MM.1S (cell line): ENCODE data around the gene FHIT.

Experiments
- DNase-seq: peaks from one replicate; pipeline ENCODE4 v3.0.0-alpha.2; 2015
- H2AFZ ChIP-seq: fragments of 300-600 bp; sonication (generic); 2 replicates; pipeline ENCODE4 v1.6.0; 2016; ENCODE audit warnings: antibody characterized with exemption, low read length
- H3F3A ChIP-seq: fragments of 300-600 bp; sonication (generic); 2 replicates; pipeline ENCODE4 v1.6.1; 2016; ENCODE audit warnings: mild to moderate bottlenecking, antibody characterized with exemption, low read length, moderate library complexity, mixed read lengths; ENCODE audit not compliant: insufficient read depth
- H3K27ac ChIP-seq: fragments of 300-600 bp; sonication (generic); 2 replicates; pipeline ENCODE4 v1.5.1; 2016; ENCODE audit warnings: mild to moderate bottlenecking, low read length
- H3K27me3 ChIP-seq: fragments of 300-600 bp; sonication (generic); replicated peaks from 2 replicates; pipeline ENCODE4 v1.6.0; 2016; ENCODE audit warnings: low read length; ENCODE audit not compliant: insufficient read depth
- H3K36me3 ChIP-seq: fragments of 300-600 bp; sonication (generic); replicated peaks from 2 replicates; pipeline ENCODE4 v1.6.1; 2016; ENCODE audit warnings: mild to moderate bottlenecking, low read length, mixed read lengths; ENCODE audit not compliant: insufficient read depth
- H3K4me1 ChIP-seq: fragments of 300-600 bp; sonication (generic); 2 replicates; pipeline ENCODE4 v1.6.1; 2016; ENCODE audit warnings: low read length, mixed read lengths
- H3K4me2 ChIP-seq: fragments of 300-600 bp; sonication (generic); 2 replicates; pipeline ENCODE4 v1.6.0; 2016; ENCODE audit warnings: low read depth, low read length
- H3K4me3 ChIP-seq: fragments of 300-600 bp; sonication (generic); 2 replicates; pipeline ENCODE4 v1.5.1; 2016; ENCODE audit warnings: low read length, mixed read lengths
- H3K79me2 ChIP-seq: fragments of 300-600 bp; sonication (generic); 2 replicates; pipeline ENCODE4 v1.6.1; 2016; ENCODE audit warnings: mixed run types, low read length, mixed read lengths
- H3K9ac ChIP-seq: fragments of 300-600 bp; sonication (generic); 2 replicates; pipeline ENCODE4 v1.6.1; 2016; ENCODE audit warnings: low read length, mixed read lengths
- H3K9me2 ChIP-seq: fragments of 300-600 bp; sonication (generic); replicated peaks from 2 replicates; pipeline ENCODE4 v1.6.1; 2016; ENCODE audit warnings: mild to moderate bottlenecking, low read length, mixed read lengths; ENCODE audit not compliant: insufficient read depth
- H3K9me3 ChIP-seq: fragments of 300-600 bp; sonication (generic); replicated peaks from 2 replicates; pipeline ENCODE4 v1.6.1; 2016; ENCODE audit warnings: mild to moderate bottlenecking, low read length, mixed read lengths; ENCODE audit not compliant: insufficient read depth
- H4K20me1 ChIP-seq: fragments of 300-600 bp; sonication (generic); 2 replicates; pipeline ENCODE4 v1.6.1; 2016; ENCODE audit warnings: mild to moderate bottlenecking, low read length, moderate library complexity, mixed read lengths; ENCODE audit not compliant: insufficient read depth
- EZH2 ChIP-seq: fragments of 300-600 bp; sonication (generic); optimal IDR thresholded peaks from 2 replicates; pipeline ENCODE3; 2017; ENCODE audit warnings: low read depth, mild to moderate bottlenecking, antibody characterized with exemption, low read length, mixed read lengths
- EZH2phosphoT487 ChIP-seq: fragments of 300-600 bp; sonication (generic); IDR thresholded peaks from 2 replicates; pipeline ENCODE4 v1.6.1; 2018; ENCODE audit warnings: antibody characterized with exemption, low read length
- TF ChIP-seq, protein P1 (sequence below): fragments of 300-600 bp; sonication (generic); IDR thresholded peaks from 2 replicates; pipeline ENCODE4 v1.5.1; 2016; ENCODE audit warnings: antibody characterized with exemption, low read length, mixed read lengths

Gene FHIT

DNA sequence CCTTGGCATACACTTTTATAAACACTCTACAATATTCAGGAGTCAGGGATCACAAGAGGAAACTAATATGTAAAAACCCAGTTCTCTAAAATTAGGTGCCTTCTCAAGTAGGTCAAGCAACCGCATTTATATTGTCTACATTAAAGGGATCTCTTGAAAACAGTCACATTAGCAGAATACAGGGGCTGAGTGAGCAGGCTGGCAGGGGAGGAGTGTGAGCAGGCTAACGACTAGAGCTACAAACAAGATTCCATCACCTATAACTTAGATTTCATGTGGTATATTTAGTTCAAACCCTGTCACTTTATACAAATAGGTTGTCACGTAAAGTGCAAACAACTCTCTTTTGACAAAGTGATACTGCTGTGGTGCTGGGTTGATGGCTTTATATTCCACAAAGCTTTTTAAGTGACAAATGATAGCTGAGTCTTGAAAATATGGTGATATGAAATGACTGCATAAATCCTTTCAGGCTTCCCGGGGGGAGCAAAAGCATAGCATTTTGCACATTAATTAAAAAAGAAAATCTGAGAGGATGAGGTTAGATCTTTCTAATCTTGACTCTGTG lies 937.9 kb downstream of the FHIT start:
- no peaks in the 10 kb centered on the region for H3K27me3 ChIP-seq
- H3K27ac ChIP-seq = no peak overlapping the region
- H4K20me1 ChIP-seq = no peaks in the 10 kb centered on the region
- no peaks in the 10 kb centered on the region for H3K79me2 ChIP-seq
- H3F3A ChIP-seq = no peaks in the 10 kb centered on the region
- H2AFZ ChIP-seq = no peak overlapping the region
- no peaks in the 10 kb centered on the region for H3K36me3 ChIP-seq
- H3K4me2 ChIP-seq = no peak overlapping the region
- H3K9me2 ChIP-seq = no peaks in the 10 kb centered on the region
- no peak for DNase-seq
- TF ChIP-seq, protein P1, sequence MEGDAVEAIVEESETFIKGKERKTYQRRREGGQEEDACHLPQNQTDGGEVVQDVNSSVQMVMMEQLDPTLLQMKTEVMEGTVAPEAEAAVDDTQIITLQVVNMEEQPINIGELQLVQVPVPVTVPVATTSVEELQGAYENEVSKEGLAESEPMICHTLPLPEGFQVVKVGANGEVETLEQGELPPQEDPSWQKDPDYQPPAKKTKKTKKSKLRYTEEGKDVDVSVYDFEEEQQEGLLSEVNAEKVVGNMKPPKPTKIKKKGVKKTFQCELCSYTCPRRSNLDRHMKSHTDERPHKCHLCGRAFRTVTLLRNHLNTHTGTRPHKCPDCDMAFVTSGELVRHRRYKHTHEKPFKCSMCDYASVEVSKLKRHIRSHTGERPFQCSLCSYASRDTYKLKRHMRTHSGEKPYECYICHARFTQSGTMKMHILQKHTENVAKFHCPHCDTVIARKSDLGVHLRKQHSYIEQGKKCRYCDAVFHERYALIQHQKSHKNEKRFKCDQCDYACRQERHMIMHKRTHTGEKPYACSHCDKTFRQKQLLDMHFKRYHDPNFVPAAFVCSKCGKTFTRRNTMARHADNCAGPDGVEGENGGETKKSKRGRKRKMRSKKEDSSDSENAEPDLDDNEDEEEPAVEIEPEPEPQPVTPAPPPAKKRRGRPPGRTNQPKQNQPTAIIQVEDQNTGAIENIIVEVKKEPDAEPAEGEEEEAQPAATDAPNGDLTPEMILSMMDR = no peak
- TF ChIP-seq EZH2 (no peak), EZH2phosphoT487 (no peak)
- H3K9me3 ChIP-seq = no peaks in the 10 kb centered on the region
- no peak overlapping the region for H3K9ac ChIP-seq
- H3K4me3 ChIP-seq = no peak overlapping the region
- H3K4me1 ChIP-seq = no peaks in the 10 kb centered on the region

DNA sequence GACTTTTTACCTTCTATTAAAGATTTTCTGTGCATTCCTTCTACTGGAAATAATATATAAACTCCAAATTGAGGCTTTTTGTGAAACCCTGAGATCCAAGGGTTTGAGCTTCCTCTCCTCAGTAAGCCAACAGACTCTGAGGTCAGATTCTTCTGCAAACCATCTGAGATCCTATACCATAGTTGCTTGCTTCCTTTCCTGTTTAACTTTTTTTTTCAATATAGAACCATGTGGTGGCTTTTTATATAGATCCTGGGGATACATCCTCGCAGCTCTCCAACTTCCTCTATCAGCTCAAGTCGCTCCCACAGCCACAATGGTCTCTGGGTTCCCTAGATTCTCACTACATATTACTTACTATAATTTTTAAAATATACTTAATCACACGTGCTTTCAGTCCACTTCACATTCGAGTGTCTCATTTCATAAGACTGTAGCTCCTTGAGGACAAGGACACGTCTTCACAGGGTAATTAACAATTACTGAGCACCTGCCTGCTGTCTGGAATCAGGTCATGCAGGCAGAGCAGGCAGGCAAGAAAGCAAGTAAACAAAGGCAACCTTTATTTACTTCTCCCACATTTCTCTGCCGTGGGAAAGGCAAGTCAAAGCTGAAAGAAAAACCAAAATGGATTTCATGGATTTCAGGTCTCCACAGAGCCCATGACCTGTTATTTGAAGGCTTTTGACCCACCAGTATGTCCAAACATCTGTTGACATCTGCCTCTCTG lies 941.5 kb downstream of the FHIT start:
- Histone ChIP-seq H3K27ac (no peak overlapping the region), H3K9ac (no peak overlapping the region), H2AFZ (no peak overlapping the region)

GRCh38 chr3:60308808-60309207 lies 942.4 kb downstream of the FHIT start:
- Histone ChIP-seq H3K27ac (no peak overlapping the region), H3K4me2 (no peak overlapping the region), H4K20me1 (no peaks in the 10 kb centered on the region), H3K27me3 (no peaks in the 10 kb centered on the region), H3K9ac (no peak overlapping the region), H3K9me2 (no peaks in the 10 kb centered on the region), H3K79me2 (no peaks in the 10 kb centered on the region), H3K4me3 (no peak overlapping the region), H3K4me1 (no peaks in the 10 kb centered on the region), H3F3A (no peaks in the 10 kb centered on the region), H2AFZ (no peak overlapping the region), H3K36me3 (no peaks in the 10 kb centered on the region), H3K9me3 (no peaks in the 10 kb centered on the region)
- TF ChIP-seq EZH2phosphoT487 (no peak), EZH2 (no peak)
- TF ChIP-seq, protein P1 = no peak
- DNase-seq = no peak

More for the DNA sequence above, 941.5 kb downstream of the FHIT start:
- Histone ChIP-seq H3K4me3 (no peak overlapping the region), H3K36me3 (no peaks in the 10 kb centered on the region), H3K9me2 (no peaks in the 10 kb centered on the region), H3K4me2 (no peak overlapping the region), H3K79me2 (no peaks in the 10 kb centered on the region), H3K9me3 (no peaks in the 10 kb centered on the region), H4K20me1 (no peaks in the 10 kb centered on the region), H3K27me3 (no peaks in the 10 kb centered on the region), H3K4me1 (no peaks in the 10 kb centered on the region), H3F3A (no peaks in the 10 kb centered on the region)
- TF ChIP-seq, protein P1 = no peak
- no peak for DNase-seq
